Activated CD4-positive, alpha-beta T cell treated with anti-CD3 and anti-CD28 coated beads, Interleukin-2, amount 50 U/mL, for 4 hours (primary cell): ENCODE data around the gene MGLL.

Source experiments
- DNase-seq, 2 experiments: peaks; one replicate each; pipeline ENCODE4 v3.0.0-alpha.2; 2020

The MGLL gene

DNA sequence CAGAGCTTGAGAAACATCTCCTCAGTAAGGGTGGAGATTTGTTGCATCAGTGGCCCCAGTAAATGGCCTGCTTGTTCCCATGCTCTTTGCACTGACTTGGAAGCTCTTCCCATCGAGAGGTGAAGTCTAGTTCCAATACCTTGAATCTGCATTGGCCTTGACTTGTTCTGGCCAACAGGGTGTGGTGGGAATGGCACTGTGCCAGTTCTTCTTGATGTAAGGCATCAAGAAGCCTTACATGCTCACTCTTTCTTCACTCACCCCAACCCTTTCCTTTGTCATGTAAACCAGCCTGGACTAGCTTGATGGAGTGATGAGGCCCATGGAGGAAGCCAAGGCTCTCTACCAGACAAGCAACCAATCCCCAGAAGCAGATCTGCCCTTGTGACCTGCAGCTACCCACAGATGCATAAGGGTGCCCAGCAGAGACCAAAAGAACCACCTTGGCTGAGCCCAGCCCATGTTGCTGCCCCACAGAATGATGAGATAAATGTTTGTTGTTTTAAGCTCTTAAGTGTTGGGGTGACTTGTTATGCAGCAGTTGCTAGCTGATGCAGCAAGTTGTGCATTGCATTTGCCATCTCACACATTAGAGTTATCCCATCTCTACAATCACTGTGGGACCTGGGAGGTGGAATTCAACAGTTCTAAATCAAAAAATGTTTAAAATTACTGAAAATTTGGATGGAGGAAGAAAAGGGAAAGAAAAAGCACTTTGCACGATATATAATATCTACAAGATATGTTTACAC is 11.1 kb upstream of the MGLL start:
- no peak for DNase-seq

DNA sequence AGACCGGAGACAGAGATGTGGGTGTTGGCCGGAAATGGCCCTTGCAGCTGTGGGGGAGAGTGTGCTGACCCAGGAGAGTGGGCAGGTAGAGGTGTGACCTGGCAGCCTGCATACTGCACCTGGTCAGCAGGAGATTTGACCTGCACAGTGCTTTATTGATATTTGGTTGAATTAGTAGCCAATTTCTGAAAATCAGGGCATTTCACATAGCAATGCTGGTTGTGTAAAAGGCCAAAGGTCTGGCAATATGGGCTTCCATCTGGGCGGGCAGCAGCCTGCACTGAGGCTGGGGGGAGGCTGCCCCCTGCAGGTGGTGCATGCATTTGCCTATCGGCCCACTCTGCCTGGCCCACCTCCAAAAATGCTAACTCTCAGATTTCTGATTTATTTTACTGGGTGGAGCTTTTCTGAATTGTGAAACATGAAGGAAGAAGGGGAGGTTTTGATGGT is 9.4 kb upstream of the MGLL start:
- no peak for DNase-seq

DNA sequence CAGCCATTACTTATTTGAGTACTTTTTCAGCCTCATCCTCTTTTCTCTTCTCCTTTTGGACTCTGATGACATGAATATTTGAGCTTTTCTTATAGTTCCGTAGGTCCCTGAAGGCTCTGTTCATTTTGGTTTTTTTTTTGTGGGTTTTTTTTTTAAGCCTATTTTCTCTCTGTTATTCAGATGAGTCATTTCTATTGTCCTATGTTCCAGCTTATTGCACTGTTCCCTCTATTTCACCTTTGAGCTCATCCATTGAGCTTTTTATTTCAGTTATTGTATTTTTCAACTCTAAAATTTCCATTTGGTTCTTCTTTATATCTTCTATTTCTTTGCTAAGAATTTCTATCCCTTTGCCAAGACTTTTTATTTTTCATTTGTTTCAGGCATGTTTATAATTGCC is 7.2 kb upstream of the MGLL start:
- DNase-seq: no peak

DNA sequence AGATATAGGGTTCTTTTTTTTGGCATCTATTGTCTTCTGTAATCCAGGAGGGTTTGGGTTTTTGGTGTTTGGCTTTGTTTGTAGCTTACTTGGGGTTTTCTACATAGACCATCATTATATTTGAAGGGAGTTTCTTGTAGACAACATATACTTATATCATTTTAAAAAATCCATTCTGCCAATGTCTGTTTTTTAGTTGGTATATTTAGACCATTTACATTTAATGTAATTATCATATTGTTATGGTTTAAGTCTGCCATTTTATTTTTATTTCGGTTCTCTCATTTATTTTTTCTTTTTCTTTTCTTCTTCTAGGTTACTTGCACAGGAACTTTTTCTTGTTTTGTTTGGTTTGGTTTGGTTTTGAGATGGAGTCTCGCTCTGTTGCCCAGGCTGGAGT is 5.5 kb upstream of the MGLL start:
- no peak for DNase-seq

DNA sequence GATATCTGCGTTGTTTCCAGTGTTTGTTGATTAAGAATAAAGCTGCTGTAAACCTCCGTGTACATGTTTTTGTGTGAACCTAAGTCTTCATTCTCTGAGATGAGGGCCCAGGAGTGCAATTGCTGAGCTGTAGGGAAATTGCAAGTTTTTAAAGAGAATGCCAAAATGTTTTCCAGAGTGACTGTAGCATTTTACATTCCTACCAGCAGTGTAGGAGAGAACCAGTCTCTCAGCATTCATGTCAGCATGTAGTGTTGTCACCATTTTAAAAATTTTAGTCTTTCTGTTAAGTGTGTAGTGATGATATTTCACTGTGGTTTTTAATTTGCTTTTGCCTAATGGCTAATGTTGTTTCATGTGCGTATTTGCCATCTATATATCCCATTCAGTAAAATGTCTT is 3.4 kb upstream of the MGLL start:
- DNase-seq: no peak

DNA sequence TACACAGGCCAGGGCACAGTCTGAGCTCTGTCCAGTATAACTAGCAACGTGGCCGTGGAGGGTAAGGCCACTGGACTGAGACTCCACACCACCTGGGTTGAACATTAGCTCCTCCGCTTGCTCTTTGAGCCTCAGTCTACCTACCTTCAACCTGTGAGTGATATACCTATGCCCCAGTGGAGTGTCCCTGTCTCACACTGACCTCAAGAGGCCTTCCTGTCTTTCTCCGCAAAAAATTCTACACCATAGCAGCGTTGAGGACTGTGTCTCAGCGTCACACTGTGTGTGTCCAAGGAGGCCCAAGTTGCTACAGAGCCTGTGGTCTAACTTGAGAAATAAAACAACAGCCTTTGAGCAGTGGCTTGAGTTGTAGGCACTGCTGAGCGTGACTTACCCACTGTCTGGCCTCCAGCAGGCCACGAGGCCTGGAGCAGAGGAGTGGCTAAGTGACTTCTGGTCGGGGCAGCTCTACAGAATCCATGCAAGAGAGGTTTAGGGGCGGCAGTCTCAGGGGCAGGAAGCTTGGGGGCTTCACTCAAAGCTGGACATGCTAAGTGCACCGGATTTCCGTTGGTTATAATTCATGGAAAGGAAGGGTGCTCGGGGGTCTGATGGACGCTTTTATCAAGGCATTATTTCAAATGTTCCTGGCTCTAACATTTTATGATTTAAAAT is 2.0 kb upstream of the MGLL start:
- DNase-seq: no peak

DNA sequence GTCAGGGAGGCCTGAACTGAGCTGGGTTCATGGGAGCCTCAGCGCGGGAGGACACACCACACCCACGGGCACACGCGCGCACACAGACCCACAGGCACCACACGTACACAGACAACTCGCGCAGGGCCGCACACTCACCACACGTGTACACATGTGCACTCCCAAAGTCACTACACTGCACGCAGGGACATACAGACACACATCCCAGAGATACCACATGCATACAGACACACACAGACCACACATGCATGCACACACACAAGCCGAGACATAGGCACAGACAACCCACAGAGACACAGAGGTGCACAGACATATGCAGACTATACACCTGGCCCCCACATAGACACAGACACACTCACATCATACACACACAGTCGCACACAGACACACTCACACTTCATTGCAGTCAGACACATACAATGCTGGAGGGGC is 1.1 kb upstream of the MGLL start:
- DNase-seq: no peak

DNA sequence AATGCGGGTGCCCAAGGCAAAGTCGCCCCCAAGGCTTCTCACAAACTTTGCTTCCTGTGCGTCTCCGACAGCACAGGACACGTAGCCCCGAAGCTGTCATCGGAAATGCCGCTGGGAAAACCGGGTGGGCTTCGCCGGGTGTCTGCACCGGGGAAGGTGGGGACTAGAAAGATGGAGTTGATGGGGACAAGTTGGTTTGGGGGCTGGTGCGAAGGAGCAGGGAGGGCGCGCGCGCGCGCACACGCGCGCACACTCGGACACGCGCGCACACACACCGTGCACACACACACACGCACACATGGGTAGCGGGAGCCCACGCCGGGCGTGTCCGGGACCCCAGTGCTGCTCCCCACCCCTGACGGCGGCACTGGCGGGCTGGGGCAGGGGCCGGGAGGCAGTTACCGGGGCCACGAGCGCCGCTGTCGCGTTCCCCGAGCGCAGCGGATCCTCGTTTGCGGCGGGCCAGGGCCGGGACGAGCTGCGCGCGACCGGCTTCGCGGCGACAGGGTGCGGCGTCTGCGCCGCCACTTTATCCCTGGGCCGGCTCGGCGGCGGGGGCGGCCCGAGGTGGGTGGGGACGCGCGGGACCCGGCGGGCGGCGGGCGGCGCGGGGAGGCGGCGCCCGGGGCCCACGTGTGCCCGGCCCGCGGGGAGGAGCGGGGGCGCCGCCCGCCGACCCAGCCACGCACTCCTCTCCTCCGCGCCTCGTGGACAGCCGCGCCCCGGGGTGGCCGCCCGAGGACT is 539 bp upstream of the MGLL start:
- no peak for DNase-seq

DNA sequence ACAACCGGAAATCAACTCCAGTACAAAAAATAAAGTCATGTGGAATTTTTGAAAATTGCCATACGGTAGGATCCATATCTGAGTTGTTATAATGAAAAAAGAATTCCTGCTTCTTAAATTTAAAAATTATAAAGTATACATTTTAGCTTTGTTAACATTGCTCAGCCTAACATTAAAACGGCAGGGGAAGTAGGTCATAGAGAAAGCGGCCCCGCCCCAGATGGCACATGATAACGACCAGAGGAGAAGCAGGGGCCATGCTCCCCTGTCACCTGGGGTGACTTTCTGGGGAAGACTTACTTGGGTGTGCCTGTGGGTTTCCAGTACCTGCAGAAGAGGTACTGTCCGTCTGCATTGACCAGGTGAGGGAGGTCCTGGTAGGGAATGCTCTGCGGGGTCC is 921 bp downstream of the MGLL start:
- no peak for DNase-seq

DNA sequence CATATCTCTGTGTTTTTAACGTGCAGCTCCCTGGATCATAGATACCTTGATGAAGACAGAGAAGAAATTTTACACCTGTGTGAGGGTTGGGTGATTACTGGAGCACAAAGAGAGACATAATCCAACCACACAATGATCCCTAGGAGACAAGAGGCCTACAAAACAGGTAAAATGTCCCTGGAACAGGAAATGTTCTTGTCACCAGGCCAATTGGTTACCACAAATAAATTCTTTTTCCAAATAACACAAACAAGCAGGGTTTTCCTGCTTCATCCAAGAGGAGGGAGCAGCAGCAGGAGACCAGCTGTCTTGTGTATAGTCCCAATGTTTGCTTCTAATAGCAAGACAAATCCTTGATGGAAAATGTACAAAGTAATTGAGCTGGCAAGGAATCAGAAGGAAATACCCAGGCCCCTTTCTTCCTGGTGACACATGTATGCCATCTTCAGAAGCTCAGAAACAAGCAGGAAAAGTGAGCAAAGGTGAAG is 1.4 kb downstream of the MGLL start:
- no peak for DNase-seq

DNA sequence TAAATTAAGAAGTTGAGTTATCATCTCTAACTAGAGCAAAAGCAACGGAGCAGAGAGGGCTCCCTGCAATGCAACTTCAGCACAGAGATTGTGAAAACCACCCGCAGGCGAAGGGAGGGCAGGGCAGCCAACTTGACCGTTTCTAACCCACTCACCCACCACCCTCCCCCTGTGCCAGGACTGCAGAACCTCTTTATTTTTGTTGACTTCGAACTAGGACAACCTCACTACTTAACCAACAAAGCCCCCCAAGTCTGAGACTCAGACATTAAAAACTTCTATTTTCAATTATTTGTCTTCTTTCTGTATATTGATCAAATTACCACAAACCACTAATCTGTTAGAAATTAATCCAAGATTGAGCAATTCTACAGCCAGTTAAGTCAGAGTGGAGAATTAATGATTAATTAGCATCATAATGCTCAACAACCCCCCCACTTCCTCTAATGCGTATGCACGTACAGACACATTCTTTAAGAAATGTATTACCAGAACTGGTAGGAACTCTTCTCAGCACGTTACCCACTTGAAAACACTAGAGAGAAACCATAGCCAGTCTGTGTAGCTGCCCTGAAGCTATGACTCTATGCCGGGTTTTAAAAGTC is 2.0 kb downstream of the MGLL start:
- DNase-seq: no peak

DNA sequence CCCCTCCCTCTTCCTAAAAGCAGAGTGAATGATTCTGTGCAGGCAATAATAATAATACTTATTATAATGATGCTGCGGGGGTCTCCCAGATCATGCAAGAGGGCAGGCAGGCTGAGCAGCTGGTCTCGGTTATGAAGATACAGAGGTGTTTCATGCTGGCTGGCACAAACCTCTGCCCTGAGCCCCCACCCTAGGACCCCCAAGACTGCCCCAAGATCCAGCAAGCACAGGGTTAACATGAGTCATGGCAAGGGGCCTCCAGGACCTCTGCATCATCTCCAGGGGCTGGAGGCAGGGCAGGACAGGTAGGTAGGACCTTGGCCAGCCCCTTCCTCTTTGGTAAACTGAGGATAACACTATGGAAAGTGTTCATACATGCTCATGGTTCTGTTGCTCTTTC is 2.7 kb downstream of the MGLL start:
- no peak for DNase-seq

DNA sequence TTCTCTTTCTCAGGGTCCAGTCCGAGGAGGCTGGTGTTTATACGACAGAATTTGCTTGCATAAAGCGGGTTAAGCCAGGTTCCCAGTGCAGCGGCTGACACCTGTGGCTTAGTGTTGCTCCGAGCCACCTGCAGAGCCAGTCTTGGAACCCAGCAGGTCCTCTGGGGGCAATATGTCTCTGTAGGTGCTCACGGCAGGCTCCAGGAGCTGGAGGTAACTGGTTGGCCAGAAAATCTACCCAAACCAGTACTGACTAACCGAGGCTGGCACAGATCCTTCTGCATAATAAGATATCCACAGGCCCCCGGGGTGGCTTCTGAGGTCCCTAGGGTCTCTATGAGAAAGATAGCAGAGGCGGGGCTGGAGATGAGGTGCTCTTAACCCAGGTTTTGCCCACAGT is 3.2 kb downstream of the MGLL start:
- no peak for DNase-seq

DNA sequence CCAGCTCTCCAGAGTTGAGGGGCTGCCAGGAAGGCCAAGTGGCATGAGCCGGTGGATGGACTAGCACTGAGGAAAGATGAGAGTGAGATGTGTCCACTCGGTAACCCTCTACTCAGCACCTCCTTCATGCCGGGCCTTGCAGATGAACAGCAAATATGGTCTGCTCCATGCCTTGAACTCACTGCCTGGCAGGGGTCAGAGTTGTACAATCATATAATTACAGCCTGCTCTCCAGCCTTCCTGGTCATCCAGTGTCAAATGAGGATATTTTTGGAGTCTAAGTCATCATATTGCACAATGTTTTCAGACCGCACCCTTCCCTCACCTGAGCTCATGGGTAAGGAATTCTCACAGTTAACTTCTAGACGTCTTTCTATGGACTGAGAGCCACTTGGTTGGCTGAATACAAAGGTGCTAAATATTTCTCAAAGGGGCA is 4.9 kb downstream of the MGLL start:
- DNase-seq: no peak

DNA sequence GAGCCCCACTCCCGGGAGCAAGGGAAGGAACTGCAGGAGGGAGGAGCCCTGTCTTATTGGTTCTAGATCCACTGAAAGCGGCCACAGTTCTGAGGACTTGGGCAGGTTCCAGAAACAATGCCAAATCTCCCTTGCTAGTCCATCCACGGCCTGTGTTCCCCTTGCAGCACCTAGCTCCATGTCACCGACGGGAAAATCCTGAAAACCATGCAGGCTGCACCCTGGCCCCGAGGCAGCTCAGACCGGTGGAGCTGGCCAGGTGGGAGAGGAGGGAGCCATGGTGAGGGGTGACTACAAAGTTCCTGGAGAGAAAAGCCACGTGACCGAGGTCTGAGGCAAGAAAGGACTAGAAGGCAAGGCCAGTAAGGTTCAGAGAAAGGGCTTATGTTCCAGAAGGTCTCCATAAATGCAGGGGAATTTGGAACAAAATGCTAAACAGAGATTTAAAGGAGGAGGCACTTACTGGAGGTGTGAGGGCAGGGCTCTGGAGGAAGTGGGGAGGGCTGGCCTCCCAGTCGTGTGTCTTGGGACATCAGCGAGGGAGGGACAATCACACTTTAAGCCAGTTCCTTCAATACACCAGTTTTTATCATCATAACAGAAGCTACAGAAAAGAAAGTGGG is 5.4 kb downstream of the MGLL start:
- DNase-seq: no peak

DNA sequence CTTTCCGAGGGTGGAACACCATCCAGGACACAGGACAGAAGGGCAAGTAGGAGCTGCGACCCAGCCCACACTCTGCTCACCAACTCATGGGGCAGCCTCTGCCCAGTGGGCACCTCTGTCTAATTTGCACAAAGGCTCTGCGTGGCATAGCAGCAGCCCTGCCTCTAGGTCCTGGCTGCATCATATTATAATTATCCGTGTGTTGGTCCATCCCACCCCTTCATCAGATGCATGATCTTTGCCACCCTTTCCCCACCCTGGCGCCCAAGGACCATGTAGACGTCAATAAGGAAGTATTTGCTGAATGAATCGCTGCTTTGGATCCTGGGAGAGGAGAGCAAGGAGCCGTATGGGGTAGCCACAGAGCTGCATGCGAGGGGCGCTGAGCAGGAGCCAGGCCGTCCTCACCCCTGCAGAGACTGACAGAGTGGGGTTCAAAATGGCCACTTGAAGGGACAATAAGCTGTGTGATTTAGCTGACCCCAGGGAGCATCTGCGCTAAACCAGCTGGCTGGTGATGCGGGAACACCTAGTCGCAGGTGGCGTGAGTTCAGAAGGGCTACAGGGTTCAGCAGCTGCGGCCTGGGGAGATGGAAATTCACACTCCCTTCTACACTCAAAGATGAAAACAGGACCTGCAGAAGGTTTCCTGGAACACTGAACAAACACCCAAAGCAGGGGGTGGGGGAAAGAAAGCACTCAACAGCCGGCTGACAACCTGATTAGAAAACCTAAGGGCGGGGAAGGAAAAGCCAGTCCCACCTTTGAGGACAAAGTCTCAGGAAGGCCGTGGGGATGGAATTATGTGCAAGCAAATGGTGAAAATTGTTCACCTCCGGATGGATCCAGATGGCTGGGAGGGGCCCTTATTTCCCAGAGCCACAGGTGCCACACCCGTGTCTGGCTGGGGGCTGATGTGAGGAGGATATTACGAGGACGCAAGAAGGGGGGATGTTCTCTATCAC is 6.4 kb downstream of the MGLL start:
- no peak for DNase-seq

DNA sequence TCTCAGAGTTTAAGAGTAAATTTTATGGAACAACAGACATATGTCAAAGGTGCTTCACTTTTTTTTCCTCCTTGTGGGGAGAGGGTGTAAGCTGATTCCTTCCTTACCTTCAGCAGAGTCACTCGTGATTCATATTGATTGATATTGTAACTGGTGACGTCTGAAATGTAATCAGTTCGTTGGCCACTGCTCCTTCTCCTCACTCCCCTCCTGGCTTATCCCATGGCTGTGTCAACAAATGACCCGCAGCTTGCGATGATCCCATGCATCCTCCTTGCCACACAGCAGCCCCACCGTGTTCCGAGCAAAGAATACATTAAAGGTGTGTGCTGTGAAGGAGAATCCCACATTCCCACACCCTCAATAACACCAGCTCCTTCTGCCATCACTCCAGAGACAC is 7.3 kb downstream of the MGLL start:
- DNase-seq: no peak

DNA sequence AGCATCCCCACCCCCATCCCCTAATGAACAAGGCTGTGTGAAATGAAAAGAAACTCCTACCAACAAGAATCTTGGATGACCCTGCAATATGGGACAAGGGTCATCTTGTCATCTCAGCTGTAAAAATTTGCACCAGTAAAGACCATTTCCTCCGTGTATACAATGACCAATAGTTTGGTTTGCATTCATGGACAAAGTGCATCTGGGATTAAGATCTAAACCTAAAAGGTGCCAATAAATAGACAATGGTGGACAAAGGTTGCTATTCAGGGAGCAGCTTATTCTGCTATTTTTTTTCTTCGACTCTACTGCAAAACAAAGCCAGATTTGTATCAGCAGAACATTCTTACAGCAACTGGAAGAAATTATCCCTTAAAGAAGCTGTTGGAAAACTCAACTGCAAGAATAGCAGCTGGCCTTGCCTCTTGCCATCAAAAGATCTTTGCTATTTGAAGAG is 8.0 kb downstream of the MGLL start:
- no peak for DNase-seq

DNA sequence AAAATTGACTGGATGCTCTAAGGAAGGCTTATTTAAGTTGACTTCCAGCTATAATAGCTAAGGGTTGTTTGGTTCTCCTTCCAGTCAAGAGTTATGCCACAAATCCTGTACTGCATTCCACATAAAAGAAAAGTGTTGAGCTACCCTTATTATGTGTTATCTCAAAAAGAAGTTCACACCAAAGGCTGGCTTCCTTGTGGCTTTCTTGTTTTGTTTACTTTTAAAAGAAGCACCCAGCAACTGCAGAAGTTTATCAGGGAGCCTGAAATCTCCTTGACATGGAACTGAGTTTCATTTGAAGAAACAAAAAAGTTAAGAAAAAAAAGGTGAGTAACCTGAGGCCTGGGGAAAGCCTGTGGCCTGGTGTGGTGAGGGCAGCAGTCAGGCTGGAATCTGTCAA is 10.2 kb downstream of the MGLL start:
- no peak for DNase-seq

DNA sequence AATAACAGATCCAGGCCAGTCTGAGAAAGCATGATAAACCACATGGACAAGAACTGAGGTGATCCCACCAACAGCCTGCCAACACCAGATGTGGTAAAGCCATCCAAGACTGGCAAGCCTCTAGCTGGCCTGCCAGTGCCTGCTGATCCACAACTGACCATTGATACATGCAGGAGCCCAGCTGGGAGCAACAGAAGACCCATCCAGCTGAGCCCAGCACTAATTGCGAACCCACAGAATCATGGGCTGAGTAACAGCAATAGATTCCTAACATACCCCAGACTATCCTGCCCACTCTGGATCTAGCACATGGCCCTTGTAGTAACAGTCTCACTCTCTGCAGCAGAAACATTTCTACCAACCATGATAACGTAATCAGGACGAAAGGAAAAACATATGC is 10.6 kb downstream of the MGLL start:
- DNase-seq: no peak

DNA sequence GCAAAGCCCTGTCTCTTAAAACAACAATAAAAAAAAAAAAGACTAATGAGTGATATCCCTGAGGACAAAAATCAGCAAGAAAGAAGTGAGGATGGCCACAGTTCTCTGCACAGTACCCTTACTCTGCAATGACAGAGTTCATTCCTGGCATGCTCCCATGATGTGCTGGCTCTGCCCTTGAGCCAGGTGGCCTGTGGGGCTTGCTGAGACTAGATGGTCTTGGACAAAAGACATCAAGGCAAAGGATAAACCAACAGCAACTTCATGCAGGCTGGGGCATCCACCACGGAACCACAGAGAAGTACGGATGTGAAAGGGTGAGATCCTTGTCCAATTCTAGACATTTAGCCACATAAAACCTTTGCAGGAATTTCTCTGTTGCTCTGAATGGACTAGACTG is 12.7 kb downstream of the MGLL start:
- no peak for DNase-seq

DNA sequence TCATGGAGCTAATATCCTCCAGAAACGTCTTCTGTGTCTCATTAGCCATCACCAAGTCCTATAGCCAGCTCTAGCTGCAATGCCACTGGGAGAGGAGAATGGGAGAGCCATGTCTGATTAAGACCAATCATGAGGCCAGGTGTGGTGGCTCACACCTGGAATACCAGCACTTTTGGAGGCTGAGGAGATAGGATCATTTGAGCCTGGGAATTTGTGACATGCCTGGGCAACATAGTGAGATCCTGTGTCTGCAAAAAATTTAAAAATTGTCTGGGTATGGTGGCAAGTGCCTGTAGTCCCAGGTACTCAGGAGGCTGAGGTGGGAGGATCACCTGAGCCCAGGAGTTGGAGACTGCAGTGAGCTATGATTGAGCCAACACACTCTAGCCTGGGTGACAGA is 13.1 kb downstream of the MGLL start:
- DNase-seq: no peak
